GM10266 (cell line): ENCODE results near the gene BANK1.

Source experiments
- DNase-seq: peaks from one replicate; pipeline ENCODE4 v3.0.0; 2012; ENCODE audit errors: extremely low spot score
- TF ChIP-seq, protein P1 (sequence below): IDR thresholded peaks from 2 replicates; pipeline ENCODE4 v1.5.1; 2012; ENCODE audit warnings: mild to moderate bottlenecking, low read depth; ENCODE audit not compliant: control insufficient read depth, insufficient read depth; ENCODE audit errors: missing control alignments

The BANK1 gene

DNA sequence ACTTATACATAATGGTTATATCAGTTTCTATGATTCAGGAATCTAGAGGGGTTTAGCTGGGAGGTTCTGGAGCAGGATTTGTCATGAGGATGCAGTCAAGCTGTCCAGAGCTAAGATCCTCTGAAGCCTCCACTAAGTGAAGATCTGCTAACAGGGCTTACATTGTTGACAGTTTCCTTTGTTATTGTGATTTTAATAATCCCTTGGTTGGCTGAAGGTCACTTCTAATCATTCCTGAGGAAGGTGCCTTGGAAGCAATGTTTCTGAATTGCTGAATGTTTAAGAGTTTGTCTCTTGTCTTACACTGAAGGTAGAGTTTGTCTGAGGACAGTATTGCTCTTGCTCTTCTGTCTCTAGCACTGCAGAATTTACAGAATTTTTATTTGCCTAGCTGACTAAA lies 41.3 kb downstream of the BANK1 start:
- no peak for DNase-seq
- TF ChIP-seq, protein P1, sequence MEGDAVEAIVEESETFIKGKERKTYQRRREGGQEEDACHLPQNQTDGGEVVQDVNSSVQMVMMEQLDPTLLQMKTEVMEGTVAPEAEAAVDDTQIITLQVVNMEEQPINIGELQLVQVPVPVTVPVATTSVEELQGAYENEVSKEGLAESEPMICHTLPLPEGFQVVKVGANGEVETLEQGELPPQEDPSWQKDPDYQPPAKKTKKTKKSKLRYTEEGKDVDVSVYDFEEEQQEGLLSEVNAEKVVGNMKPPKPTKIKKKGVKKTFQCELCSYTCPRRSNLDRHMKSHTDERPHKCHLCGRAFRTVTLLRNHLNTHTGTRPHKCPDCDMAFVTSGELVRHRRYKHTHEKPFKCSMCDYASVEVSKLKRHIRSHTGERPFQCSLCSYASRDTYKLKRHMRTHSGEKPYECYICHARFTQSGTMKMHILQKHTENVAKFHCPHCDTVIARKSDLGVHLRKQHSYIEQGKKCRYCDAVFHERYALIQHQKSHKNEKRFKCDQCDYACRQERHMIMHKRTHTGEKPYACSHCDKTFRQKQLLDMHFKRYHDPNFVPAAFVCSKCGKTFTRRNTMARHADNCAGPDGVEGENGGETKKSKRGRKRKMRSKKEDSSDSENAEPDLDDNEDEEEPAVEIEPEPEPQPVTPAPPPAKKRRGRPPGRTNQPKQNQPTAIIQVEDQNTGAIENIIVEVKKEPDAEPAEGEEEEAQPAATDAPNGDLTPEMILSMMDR, result no peak

DNA sequence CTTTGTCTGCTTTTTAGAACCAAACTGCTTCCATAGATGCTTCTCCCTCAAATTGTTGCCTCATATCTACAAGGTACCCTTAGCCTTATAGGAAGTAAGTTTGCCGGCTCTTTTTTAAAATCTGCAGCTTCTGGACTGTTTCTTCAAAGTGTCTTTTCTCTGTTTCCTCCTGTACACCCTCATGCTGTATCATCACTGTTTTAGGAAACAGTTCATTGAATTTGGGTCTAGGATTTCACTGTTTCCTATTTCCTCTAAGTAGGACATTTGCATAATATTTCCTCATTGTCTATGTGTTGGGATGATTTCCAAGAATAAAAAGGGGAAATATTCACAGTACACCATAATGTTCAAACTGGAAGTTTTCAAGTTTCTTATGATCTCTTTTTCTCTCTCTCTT lies 43.0 kb downstream of the BANK1 start:
- DNase-seq, result no peak
- TF ChIP-seq, protein P1, result no peak

DNA sequence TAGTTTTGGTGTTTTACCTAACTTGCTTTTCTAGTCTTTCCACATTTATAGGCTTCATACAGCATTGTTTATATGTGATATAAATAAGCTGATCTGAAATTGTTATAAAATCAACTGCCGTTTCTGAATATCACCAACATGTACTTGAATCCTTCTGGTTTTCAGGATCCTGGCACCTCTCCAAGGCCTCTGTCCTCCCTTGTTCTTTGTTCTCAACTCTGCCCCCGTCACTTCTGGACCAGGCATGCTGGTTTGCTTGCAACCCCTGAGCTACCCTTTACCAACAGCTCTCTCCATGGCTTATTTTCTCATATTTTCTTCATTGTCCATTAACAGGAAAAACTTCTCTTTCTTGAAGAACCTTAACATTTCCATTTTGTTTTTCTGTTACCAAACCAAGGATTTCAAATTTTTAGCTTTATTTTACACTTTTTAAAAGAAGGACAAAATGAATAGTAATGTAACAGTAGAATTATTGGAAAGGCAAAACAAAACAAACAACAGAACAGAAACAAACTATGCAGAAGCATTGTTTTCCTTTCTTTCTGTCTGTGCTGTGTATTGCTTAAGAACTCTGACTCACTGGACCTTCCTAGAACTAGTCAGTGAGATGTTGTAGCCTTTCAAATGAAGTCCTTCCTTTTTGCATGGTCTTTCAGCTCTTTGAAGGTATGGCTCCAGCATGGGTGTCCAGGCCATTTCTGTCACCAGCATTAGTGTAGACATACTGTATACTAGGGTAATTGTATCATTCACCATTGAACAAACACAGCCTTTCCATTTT lies 44.8 kb downstream of the BANK1 start:
- no peak for DNase-seq
- TF ChIP-seq, protein P1, result no peak

DNA sequence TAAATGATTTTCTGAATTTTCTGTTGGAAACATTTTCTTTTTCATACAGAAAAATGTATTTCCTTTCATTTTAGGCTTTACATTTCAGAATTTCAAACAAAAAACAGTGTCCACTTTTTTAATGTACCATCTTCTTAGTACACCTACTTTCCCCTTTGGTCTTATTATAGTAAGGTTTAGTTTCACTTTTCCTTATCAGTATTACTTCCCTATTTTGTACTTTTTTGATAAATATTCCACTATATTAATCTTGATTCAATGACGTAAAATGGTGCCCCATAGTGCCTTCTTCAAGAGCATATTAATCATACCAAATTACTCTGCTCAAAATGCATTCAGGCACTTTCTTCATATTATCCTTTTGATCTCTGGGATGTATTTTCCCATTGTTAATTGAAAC lies 52.5 kb downstream of the BANK1 start:
- TF ChIP-seq, protein P1, result no peak
- DNase-seq, result no peak

DNA sequence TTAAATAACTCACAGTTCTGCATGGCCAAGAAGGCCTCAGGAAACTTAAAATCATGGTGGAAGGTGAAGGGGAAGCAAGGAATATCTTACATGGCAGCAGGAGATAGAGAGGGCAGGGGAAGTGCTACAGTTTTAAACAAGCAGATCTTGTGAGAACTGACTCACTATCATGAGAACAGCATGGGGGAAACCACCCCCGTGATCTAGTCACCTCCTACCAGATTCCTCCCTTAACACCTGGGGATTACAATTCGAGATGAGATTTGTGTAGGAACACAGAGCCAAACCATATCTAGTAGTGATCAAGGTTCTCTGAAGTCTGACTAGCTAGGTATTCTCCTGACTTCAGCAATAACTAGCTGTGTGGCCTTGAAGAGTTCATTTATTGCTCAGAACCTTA lies 56.0 kb downstream of the BANK1 start:
- TF ChIP-seq, protein P1, result no peak
- DNase-seq, result no peak

DNA sequence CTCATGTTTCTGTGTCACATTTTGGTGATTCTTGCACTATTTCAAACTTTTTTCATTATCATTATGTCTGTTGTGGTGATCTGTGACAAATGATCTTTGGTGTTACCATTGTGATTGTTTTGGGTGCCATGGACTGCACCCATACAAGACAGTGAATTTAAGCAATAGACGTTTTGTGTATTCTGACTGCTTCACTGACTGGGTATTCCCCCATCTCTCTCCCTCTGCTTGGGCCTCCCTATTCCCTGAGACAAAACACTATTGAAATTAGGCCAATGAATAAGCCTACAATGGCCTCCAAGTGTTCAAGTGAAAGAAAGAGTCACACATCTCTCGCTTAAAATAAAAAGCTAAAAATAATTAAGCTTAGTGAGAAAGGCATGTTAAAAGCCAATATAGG lies 60.2 kb downstream of the BANK1 start:
- TF ChIP-seq, protein P1, result no peak
- DNase-seq, result no peak

DNA sequence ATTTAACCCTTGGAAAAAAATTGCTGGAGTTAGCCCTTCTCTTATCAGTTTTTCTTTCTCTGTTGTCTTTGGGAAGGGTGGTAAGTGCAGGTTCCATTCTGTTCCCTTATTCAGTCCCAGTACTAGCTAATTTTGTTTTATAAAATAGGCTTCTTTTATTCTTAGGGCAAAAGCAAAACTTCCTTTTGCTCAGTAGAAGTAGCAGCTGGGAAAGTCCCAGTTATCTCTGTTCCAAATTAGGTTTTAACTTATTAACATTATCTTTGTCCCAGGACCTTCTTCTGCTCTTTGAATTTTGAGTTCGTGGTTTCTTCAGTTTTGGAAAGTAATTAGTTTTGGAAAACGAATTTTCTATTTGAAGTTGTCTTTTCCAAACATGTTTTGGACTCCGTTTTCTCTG lies 61.1 kb downstream of the BANK1 start:
- TF ChIP-seq, protein P1, result no peak
- no peak for DNase-seq
